Large intestine (tissue), 3 donors: ENCODE results near the gene HYDIN. TPM values are rescaled to one million over a fixed set of nuclear protein-coding genes. Genes with fewer than 3 reads are reported as not detected.
A peak's percentile ranks its signal among the peaks of the same experiment; 100 is the strongest.
"Not testable (repeated sequence)": the region's sequence is repeated elsewhere in the genome, so short reads cannot be mapped to it uniquely, and the experiment has no call there.

Source experiments
- DNase-seq, 2 donors: peaks; one replicate each; pipeline versions ENCODE4 v3.0.0 to v3.0.0-alpha.2; 2013
- H3K27ac ChIP-seq: one replicate; pipeline ENCODE4 v1.5.1; 2013; ENCODE audit warnings: low read length
- H3K27me3 ChIP-seq: 2 replicates; pipeline ENCODE4 v1.6.1; 2013; ENCODE audit warnings: low read length; ENCODE audit not compliant: control insufficient read depth, insufficient read depth
- H3K36me3 ChIP-seq: 2 replicates; pipeline ENCODE4 v1.6.1; 2013; ENCODE audit warnings: low read length; ENCODE audit not compliant: control insufficient read depth, insufficient read depth
- H3K4me1 ChIP-seq: one replicate; pipeline ENCODE4 v1.6.1; 2013; ENCODE audit warnings: low read length; ENCODE audit not compliant: control insufficient read depth, insufficient read depth
- H3K4me3 ChIP-seq: one replicate; pipeline ENCODE4 v1.5.1; 2013; ENCODE audit warnings: low read length
- H3K9me3 ChIP-seq: one replicate; pipeline ENCODE4 v1.6.1; 2013; ENCODE audit warnings: mild to moderate bottlenecking, low read depth, low read length, moderate library complexity; ENCODE audit not compliant: control insufficient read depth
- WGBS: methylation state at CpG from one replicate; pipeline ENCODE4 v1.1.5; 2013; ENCODE audit warnings: low lambda C conversion rate; ENCODE audit not compliant: insufficient coverage; 5-methylcytosine and 5-hydroxymethylcytosine counted together
- polyA plus RNA-seq: library from polyadenylated mRNA; unstranded; fragments of 120-200 nt; gene quantifications from one replicate; pipeline ENCODE4 v1.2.1, GENCODE V29; 2013

The HYDIN gene
- polyA plus RNA-seq, 1 donor, result 3.2 TPM

DNA sequence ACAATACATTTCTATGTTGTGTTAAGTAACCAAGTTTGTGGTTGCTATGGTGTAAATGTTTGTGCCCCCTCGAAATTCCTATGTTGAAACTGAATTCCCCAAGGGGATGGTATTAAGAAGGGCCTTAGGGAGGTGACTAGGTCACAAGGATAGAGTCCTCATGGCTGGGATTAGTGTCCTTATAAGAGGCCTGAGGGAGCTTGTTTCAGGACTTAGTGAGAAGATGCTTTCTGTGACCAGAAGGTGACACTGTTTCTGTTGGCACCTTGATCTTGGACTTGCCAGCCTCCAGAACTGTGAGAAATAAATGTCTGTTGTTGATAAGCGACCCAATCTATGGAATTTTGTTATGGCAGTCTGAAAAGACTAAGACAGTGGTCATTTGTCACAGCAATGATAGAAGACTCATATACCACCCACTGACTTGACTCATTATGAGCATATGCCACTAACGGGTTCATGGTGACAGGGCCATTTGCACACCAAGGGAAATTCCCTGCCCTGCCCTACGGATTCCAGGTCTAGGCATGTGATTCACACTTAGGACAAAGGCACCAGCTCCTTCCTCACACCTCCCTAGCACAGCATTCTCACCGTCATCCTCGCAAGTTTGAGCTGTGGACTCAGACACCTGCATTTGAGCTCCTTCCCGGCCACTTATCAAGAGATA, 290.7 kb downstream of the HYDIN start:
- WGBS, result no CpG with 5 or more reads among the region's 7 CpGs
- H3K27me3 ChIP-seq, H3K4me1 ChIP-seq, H3K27ac ChIP-seq, H3K9me3 ChIP-seq, H3K36me3 ChIP-seq, H3K4me3 ChIP-seq, DNase-seq: not testable (repeated sequence)

GRCh38 chr16:70936781-70937525, 293.6 kb downstream of the HYDIN start:
- not testable (repeated sequence) for H3K27ac ChIP-seq, H3K4me1 ChIP-seq, H3K9me3 ChIP-seq, H3K36me3 ChIP-seq, DNase-seq, H3K27me3 ChIP-seq, H3K4me3 ChIP-seq
- WGBS, result no CpG with 5 or more reads among the region's 12 CpGs

GRCh38 chr16:70935325-70935724, 295.2 kb downstream of the HYDIN start:
- H3K27me3 ChIP-seq, H3K4me1 ChIP-seq, H3K36me3 ChIP-seq, H3K27ac ChIP-seq, H3K9me3 ChIP-seq, DNase-seq, H3K4me3 ChIP-seq: not testable (repeated sequence)
- no CpG with 5 or more reads among the region's 4 CpGs for WGBS

GRCh38 chr16:70933746-70934145, 296.8 kb downstream of the HYDIN start:
- not testable (repeated sequence) for H3K9me3 ChIP-seq, H3K4me1 ChIP-seq, H3K4me3 ChIP-seq, H3K27ac ChIP-seq, H3K27me3 ChIP-seq, H3K36me3 ChIP-seq, DNase-seq
- WGBS, result no CpG with 5 or more reads among the region's 8 CpGs

DNA sequence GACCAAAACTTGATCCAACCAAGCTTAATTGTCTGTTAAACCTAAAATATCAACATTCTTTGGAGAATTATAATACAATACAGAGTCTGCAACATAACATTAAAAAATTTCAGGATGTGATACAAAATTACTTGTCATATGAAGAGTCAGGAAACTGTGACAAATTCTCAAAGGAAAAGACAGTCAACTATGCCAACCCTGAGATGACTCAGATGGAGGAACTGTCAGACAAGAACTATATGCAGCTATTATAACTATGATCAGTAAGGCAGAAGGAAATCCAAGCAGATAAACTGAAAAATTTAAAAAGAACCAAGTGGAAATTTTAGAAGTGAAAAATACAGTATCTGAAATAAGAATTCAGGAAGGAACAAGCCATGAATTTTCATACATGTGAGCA, 299.8 kb downstream of the HYDIN start:
- not testable (repeated sequence) for H3K4me1 ChIP-seq, H3K4me3 ChIP-seq, DNase-seq, H3K27me3 ChIP-seq, H3K36me3 ChIP-seq, H3K9me3 ChIP-seq, H3K27ac ChIP-seq

DNA sequence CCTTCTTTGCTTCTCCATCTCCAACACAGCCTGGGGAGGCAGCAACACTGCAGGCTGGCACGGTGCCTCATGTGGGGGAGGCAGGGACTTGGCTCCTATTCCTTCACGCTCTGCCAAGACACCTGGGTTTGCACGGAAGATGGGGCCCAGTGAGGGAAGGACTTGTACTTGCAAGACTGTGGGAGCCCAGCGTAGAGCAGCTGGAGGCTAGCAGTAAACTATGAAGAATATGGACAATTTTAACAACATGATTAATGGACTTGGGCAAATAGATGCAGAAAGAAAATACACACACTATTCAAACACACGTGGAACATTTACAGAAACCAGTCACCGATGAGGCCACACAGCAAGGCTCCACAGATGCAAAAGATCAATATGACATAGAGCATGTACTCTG, 308.4 kb downstream of the HYDIN start:
- not testable (repeated sequence) for H3K9me3 ChIP-seq, H3K4me3 ChIP-seq, H3K4me1 ChIP-seq, H3K27ac ChIP-seq, H3K27me3 ChIP-seq, H3K36me3 ChIP-seq
- no CpG with 5 or more reads among the region's 6 CpGs for WGBS
- peak in 1 of 2 donors; percentile 2 for DNase-seq

DNA sequence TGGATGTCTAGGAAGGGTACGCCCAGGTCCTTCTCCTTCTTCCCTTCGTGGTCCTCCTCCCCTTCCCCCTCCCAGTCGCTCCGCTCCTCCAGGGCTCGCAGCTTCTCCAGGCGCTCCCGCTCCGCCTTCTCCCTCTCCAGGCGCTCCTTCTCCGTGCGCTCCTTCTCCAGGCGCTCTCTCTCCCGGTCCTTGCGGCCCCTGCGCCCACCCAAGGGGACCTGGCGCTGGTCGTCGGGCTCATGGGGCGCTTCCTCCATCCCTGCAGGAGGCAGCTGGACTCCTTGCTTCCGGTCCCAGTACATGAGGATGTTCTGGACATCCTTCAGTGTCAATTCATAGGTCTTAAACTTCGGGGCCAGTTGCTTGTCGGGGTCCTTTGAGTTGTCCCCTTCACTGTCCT, 309.9 kb downstream of the HYDIN start:
- H3K27me3 ChIP-seq, H3K4me1 ChIP-seq, H3K36me3 ChIP-seq, DNase-seq, H3K4me3 ChIP-seq, H3K27ac ChIP-seq, H3K9me3 ChIP-seq: not testable (repeated sequence)
- 86% methylated on average over 5 of the region's 22 CpGs for WGBS

DNA sequence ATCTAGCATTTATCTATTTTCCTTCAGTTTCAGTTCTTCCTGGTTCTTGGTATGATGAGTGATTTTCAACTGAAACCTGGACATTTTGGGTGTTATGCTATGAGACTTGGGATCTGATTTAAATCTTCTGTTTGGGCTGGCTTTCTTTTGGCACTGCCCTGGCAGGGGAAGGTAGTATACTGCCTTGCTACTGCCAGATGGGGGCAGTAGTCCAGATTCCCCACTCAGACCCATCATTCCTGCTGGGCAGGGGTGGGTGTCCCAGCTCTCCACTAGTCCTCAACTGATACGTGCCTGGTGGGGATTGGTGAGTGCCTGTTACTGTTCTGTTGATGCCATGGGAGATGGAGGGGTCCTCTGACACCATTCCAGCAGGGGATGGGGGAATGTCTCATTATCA, 342.3 kb downstream of the HYDIN start:
- not testable (repeated sequence) for H3K9me3 ChIP-seq, H3K27ac ChIP-seq, H3K36me3 ChIP-seq, H3K4me1 ChIP-seq, H3K4me3 ChIP-seq, DNase-seq, H3K27me3 ChIP-seq
- no CpG with 5 or more reads among the region's 1 CpG for WGBS

DNA sequence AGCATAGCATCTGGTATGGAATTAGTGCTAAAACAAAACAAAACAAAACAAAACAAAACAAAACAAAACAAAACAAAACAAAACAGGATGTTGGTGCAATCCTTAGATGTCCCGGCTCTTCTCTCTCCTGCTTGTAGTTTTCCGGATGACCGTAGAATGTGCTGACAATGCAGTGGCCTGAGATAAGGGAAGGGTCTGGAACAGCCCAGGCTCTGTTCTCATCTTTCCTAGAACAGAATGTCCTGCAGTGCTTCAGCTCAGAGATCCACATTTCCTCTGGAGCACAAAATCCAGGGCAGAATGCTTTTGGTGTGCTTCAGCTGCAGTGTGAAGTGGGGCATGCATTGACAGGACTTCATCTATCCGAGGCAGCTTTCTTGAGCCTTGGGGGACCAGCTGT, 345.9 kb downstream of the HYDIN start:
- H3K27me3 ChIP-seq, DNase-seq, H3K27ac ChIP-seq, H3K4me3 ChIP-seq, H3K4me1 ChIP-seq, H3K36me3 ChIP-seq, H3K9me3 ChIP-seq: not testable (repeated sequence)
- WGBS, result no CpG with 5 or more reads among the region's 4 CpGs

GRCh38 chr16:70882311-70882710, 348.2 kb downstream of the HYDIN start:
- not testable (repeated sequence) for H3K27me3 ChIP-seq, H3K4me1 ChIP-seq, H3K36me3 ChIP-seq, H3K27ac ChIP-seq, DNase-seq, H3K9me3 ChIP-seq, H3K4me3 ChIP-seq
- WGBS, result no CpG with 5 or more reads among the region's 8 CpGs

DNA sequence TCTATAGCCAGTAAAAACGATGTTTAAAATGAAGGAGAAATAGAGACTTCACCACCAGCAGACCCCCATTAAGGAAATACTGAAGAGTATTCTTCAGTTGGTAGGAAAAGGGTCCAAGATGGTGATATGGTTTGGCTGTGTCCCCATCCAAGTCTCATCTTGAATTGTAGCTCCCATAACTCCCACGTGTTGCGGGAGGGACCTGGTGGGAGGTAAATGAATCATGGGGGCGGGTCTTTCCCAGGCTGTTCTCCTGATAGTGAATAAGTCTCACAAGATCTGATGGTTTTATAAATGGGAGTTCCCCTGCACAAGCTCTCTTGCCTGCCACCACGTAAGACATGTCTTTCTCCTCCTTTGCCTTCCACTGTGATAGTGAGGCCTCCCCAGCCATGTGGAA, 352.6 kb downstream of the HYDIN start:
- not testable (repeated sequence) for H3K27ac ChIP-seq, H3K9me3 ChIP-seq, H3K4me1 ChIP-seq, H3K36me3 ChIP-seq, H3K4me3 ChIP-seq, DNase-seq, H3K27me3 ChIP-seq
- WGBS, result no CpG with 5 or more reads among the region's 5 CpGs
